Stimulated activated CD8-positive, alpha-beta memory T cell treated with anti-CD3 and anti-CD28 coated beads, Interleukin-12 subunit alpha, Interleukin-12 subunit beta, amount 100 ng/mL, for 4 hours (primary cell): ENCODE measurements around the gene RAB14.
"Not testable (repeated sequence)": the region's sequence is repeated elsewhere in the genome, so short reads cannot be mapped to it uniquely, and the experiment has no call there.

Source experiments
- DNase-seq: peaks from one replicate; pipeline ENCODE4 v3.0.0-alpha.2; 2020; ENCODE audit warnings: low read depth

The RAB14 gene

GRCh38 chr9:121156263-121156731, 45.4 kb downstream of the RAB14 start:
- no peak for DNase-seq

GRCh38 chr9:121154782-121155181, 46.9 kb downstream of the RAB14 start:
- no peak for DNase-seq

GRCh38 chr9:121153642-121154041, 48.0 kb downstream of the RAB14 start:
- DNase-seq = no peak

GRCh38 chr9:121150188-121150587, 51.5 kb downstream of the RAB14 start:
- no peak for DNase-seq

- no peak for DNase-seq
Observed at GRCh38 chr9:121144482-121144881, 57.2 kb downstream of the RAB14 start.

GRCh38 chr9:121143771-121144170, 57.9 kb downstream of the RAB14 start:
- no peak for DNase-seq

GRCh38 chr9:121141706-121142105, 60.0 kb downstream of the RAB14 start:
- no peak for DNase-seq

- DNase-seq = no peak
Observed at GRCh38 chr9:121141306-121141705, 60.4 kb downstream of the RAB14 start.

- no peak for DNase-seq
Observed at GRCh38 chr9:121140162-121140561, 61.5 kb downstream of the RAB14 start.

GRCh38 chr9:121138973-121139372, 62.7 kb downstream of the RAB14 start:
- no peak for DNase-seq

- DNase-seq = no peak
Observed at GRCh38 chr9:121138561-121138960, 63.1 kb downstream of the RAB14 start.

GRCh38 chr9:121135642-121136041, 66.0 kb downstream of the RAB14 start:
- no peak for DNase-seq

- DNase-seq = peak; percentile 28
Observed at GRCh38 chr9:121133104-121133816, 68.4 kb downstream of the RAB14 start.

- not testable (repeated sequence) for DNase-seq
Observed at GRCh38 chr9:121129384-121129783, 72.3 kb downstream of the RAB14 start.
